IMR-90 (cell line): ENCODE data around the gene ACVRL1. TPM values are rescaled to one million over a fixed set of nuclear protein-coding genes. Genes with fewer than 3 reads are reported as not detected.

Experiments used
- ATAC-seq: fragments of 200-7000 bp; cut with Tn5 transposase; 2 replicates; pipeline ENCODE4 v1.9.1; 2020; ENCODE audit warnings: low read depth, mild to moderate bottlenecking, moderate library complexity
- BruUV-seq: library from RNA; stranded (reverse); fragments of 400-500 nt; replicated peaks from 2 replicates; lab custom pipeline; 2021; lab: Mats Ljungman, UMichigan
- CTCF ChIA-PET: fragments of 300-600 bp; formaldehyde crosslinking; extraction: SDS; loops from one replicate; lab custom pipeline; 2021; ENCODE audit warnings: antibody characterized with exemption; lab: Yijun Ruan, JAX
- POLR2A ChIA-PET: fragments of 300-600 bp; sonication (Branson Sonifier 250); formaldehyde crosslinking; loops from one replicate; lab custom pipeline; 2022; ENCODE audit warnings: antibody characterized with exemption; ENCODE audit not compliant: unreplicated experiment; lab: Charles Lee
- DNase-seq: peaks from one replicate; pipeline ENCODE4 v3.0.0; 2013
- H2AFZ ChIP-seq: replicated peaks from 2 replicates; pipeline ENCODE3; 2013; ENCODE audit warnings: low read length, mild to moderate bottlenecking; ENCODE audit not compliant: poor library complexity
- H2AK5ac ChIP-seq: 2 replicates; pipeline ENCODE4 v1.6.1; 2013; ENCODE audit warnings: low read depth, low read length, inconsistent platforms
- H2AK9ac ChIP-seq: replicated peaks from 2 replicates; pipeline ENCODE3; 2013; ENCODE audit warnings: mild to moderate bottlenecking, low read depth, low read length, moderate library complexity; ENCODE audit not compliant: poor library complexity
- H2BK120ac ChIP-seq: 2 replicates; pipeline ENCODE4 v1.6.1; 2013; ENCODE audit warnings: low read depth, low read length, inconsistent platforms
- H2BK15ac ChIP-seq: 3 replicates; pipeline ENCODE4 v1.6.1; 2013; ENCODE audit warnings: low read depth, low read length, inconsistent platforms
- H2BK20ac ChIP-seq: 2 replicates; pipeline ENCODE4 v1.6.1; 2013; ENCODE audit warnings: low read depth, mild to moderate bottlenecking, inconsistent platforms, low read length, moderate library complexity
- H2BK5ac ChIP-seq: 2 replicates; pipeline ENCODE4 v1.6.1; 2013; ENCODE audit warnings: mild to moderate bottlenecking, low read depth, low read length, inconsistent platforms; ENCODE audit not compliant: poor library complexity, severe bottlenecking
- H3K14ac ChIP-seq: replicated peaks from 2 replicates; pipeline ENCODE4 v1.6.1; 2013; ENCODE audit warnings: low read depth, low read length, inconsistent platforms
- H3K18ac ChIP-seq: 2 replicates; pipeline ENCODE4 v1.6.1; 2013; ENCODE audit warnings: low read depth, low read length, control low read depth
- H3K23ac ChIP-seq: 2 replicates; pipeline ENCODE4 v1.6.1; 2013; ENCODE audit warnings: low read depth, low read length, inconsistent platforms
- H3K27ac ChIP-seq: 2 replicates; pipeline ENCODE4 v1.5.1; 2013; ENCODE audit warnings: mild to moderate bottlenecking, control low read depth, low read length; ENCODE audit not compliant: insufficient read depth
- H3K27me3 ChIP-seq: 2 replicates; pipeline ENCODE4 v1.6.1; 2013; ENCODE audit warnings: low read length; ENCODE audit not compliant: control insufficient read depth, insufficient read depth
- H3K36me3 ChIP-seq: 2 replicates; pipeline ENCODE4 v1.6.1; 2013; ENCODE audit warnings: low read length, mixed read lengths; ENCODE audit not compliant: control insufficient read depth, insufficient read depth
- H3K4ac ChIP-seq: 2 replicates; pipeline ENCODE4 v1.6.1; 2013; ENCODE audit warnings: low read depth, low read length, inconsistent platforms
- H3K4me1 ChIP-seq: 2 replicates; pipeline ENCODE4 v1.6.1; 2013; ENCODE audit warnings: low read length, mixed read lengths; ENCODE audit not compliant: control insufficient read depth, insufficient read depth
- H3K4me2 ChIP-seq: 2 replicates; pipeline ENCODE4 v1.6.1; 2013; ENCODE audit warnings: low read depth, mild to moderate bottlenecking, control low read depth, low read length, moderate library complexity
- H3K4me3 ChIP-seq: 2 replicates; pipeline ENCODE4 v1.5.1; 2013; ENCODE audit warnings: low read depth, mild to moderate bottlenecking, control low read depth, low read length, moderate library complexity; ENCODE audit not compliant: insufficient read depth
- H3K56ac ChIP-seq: 2 replicates; pipeline ENCODE4 v1.6.1; 2013; ENCODE audit warnings: low read length, inconsistent platforms; ENCODE audit not compliant: insufficient read depth; ENCODE audit errors: extremely low read depth
- H3K79me1 ChIP-seq, 2 experiments: 2 replicates each; pipeline ENCODE4 v1.6.1; 2013; ENCODE audit warnings: low read length in 2 of 2, inconsistent platforms in 1 of 2, low read depth in 1 of 2
- H3K9ac ChIP-seq: 2 replicates; pipeline ENCODE4 v1.6.1; 2013; ENCODE audit warnings: low read depth, low read length, control low read depth
- H3K9me1 ChIP-seq: 2 replicates; pipeline ENCODE4 v1.6.1; 2013; ENCODE audit warnings: low read length, inconsistent platforms; ENCODE audit not compliant: insufficient read depth
- H3K9me3 ChIP-seq: 2 replicates; pipeline ENCODE4 v1.6.1; 2013; ENCODE audit warnings: low read length; ENCODE audit not compliant: control insufficient read depth, insufficient read depth
- H4K20me1 ChIP-seq: 2 replicates; pipeline ENCODE4 v1.6.1; 2013; ENCODE audit warnings: low read length, inconsistent platforms; ENCODE audit not compliant: insufficient read depth
- H4K5ac ChIP-seq: 2 replicates; pipeline ENCODE4 v1.6.1; 2013; ENCODE audit warnings: mild to moderate bottlenecking, low read depth, low read length, control low read depth
- H4K8ac ChIP-seq, 2 experiments: 2 replicates each; pipeline ENCODE4 v1.6.1; 2013; ENCODE audit warnings: low read depth in 2 of 2, low read length in 2 of 2, control low read depth in 1 of 2, inconsistent platforms in 1 of 2
- H4K91ac ChIP-seq: 2 replicates; pipeline ENCODE4 v1.6.1; 2013; ENCODE audit warnings: low read depth, low read length, inconsistent platforms; ENCODE audit not compliant: insufficient read depth
- BHLHE40 ChIP-seq: fragments of 150-350 bp; IDR thresholded peaks from 2 replicates; pipeline ENCODE4 v1.6.1; 2016; ENCODE audit warnings: mild to moderate bottlenecking, low read depth, low read length
- CHD1 ChIP-seq: IDR thresholded peaks from 2 replicates; pipeline ENCODE4 v1.6.1; 2012; ENCODE audit warnings: low read depth, low read length, improper control_type of control experiment
- FOS ChIP-seq: fragments of 150-350 bp; IDR thresholded peaks from 2 replicates; pipeline ENCODE4 v1.6.1; 2016; ENCODE audit warnings: low read depth, low read length
- NFE2L2 ChIP-seq: fragments of 150-350 bp; IDR thresholded peaks from 2 replicates; pipeline ENCODE4 v1.6.1; 2016; ENCODE audit warnings: low read depth, mild to moderate bottlenecking, low read length
- RAD21 ChIP-seq: IDR thresholded peaks from 2 replicates; pipeline ENCODE4 v1.6.1; 2012; ENCODE audit warnings: low read length, improper control_type of control experiment
- SMC3 ChIP-seq: fragments of 150-350 bp; IDR thresholded peaks from 2 replicates; pipeline ENCODE4 v1.6.1; 2016; ENCODE audit warnings: low read depth, mild to moderate bottlenecking, antibody characterized with exemption, low read length, moderate library complexity
- WGBS, 2 experiments: methylation state at CpG; one replicate each; pipeline versions ENCODE4 v1.1.5 to v1.1.7; 2013; ENCODE audit warnings: missing lambda C conversion rate in 2 of 2; ENCODE audit not compliant: insufficient read length in 1 of 2; ENCODE audit errors: extremely low coverage in 2 of 2; 5-methylcytosine and 5-hydroxymethylcytosine counted together
- dilution Hi-C: fragments of 300-500 bp; cut with HindIII; formaldehyde crosslinking; loops from one replicate; pipeline ENCODE4 v1.14.3; 2018; ENCODE audit warnings: low sequenced_read_pairs; ENCODE audit not compliant: unreplicated experiment
- in situ Hi-C: fragments of 300-500 bp; cut with MboI; formaldehyde crosslinking; loops from 3 replicates; pipeline ENCODE4 v1.14.3; 2019; ENCODE audit warnings: low sequenced_read_pairs, inconsistent platforms, mixed read lengths
- intact Hi-C: fragments of 100-400 bp; cut with micrococcal nuclease; formaldehyde crosslinking; loops from 2 replicates; pipeline ENCODE4 v1.10.0; 2022
- polyA plus RNA-seq, 3 experiments: library from polyadenylated mRNA; depleted of rRNA; stranded (reverse); fragments of >200 nt; gene quantifications; 2 replicates each; pipeline ENCODE4 v1.2.3, GENCODE V29; 2012; ENCODE audit warnings: low replicate concordance in 1 of 3
- total RNA-seq: library from RNA; depleted of rRNA; stranded (reverse); fragments of >200 nt; gene quantifications from 2 replicates; pipeline ENCODE4 v1.2.3, GENCODE V29; 2012
- TF ChIP-seq, protein P1 (sequence below): conservative IDR thresholded peaks from 2 replicates; pipeline ENCODE4 v1.5.1; 2012; ENCODE audit warnings: mild to moderate bottlenecking, low read depth, low read length, improper control_type of control experiment

Gene ACVRL1
- total and polyA plus RNA-seq, 2 of the 4 experiments (the other 2 are of a cell fraction): 6.4 to 7.5 TPM

DNA sequence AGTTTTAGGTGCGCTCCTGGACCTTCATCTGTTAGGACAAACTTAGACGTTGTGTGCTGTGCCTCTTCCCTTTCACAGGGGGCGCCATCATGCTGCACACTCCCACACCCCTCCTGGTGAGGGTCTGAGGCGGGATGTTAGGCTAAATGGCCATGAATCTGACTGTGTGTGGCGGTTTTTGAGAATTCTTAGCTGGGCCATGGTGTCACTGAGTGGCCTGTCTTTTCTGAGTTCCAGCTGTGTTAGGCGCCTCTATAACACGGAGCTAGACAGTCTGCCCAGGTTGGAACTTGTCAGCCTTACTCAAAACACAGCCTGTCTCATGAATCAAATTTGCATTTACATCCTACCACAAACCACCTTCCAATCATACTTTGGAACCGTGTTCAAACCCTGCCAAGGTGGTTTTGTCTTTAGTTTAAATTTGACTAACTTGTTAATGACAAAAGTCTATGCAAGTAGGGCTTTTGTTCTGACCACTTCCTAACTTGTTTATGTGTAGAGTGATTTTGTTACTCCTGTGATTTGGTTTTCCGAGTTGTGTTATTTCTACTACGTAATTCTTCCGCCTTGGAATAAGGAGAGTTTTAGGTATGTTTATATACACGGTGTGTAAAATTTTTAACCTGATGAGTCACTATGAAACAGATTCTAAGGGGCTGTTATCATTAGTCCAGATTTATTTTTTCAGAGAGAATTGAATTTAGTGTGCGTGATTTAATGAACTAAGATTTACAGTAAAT is 63.8 kb downstream of the ACVRL1 start:
- Histone ChIP-seq H3K27ac (peak overlapping the region; percentile 55), H4K8ac (peak overlapping the region; percentile 6 to 78; a peak in 3 of 4 replicates), H2BK120ac (peak overlapping the region; percentile 70; the same call in 1 of the 2 replicates), H4K5ac (peak overlapping the region; percentile 58), H2AK9ac (no peak overlapping the region), H3K18ac (peak overlapping the region; percentile 76), H3K9me3 (no peaks in the 10 kb centered on the region), H3K4me2 (peak overlapping the region; percentile 89), H2BK5ac (peak overlapping the region; percentile 84), H3K79me1 (peaks cover 34 to 87% of the 10 kb centered on the region in 2 experiments), H3K56ac (peak overlapping the region; percentile 1; the same call in 1 of the 2 replicates), H2AK5ac (peak overlapping the region; percentile 27; the same call in 1 of the 2 replicates), H3K9ac (no peak overlapping the region), H3K36me3 (peaks cover 8% of the 10 kb centered on the region), H3K4me1 (peaks cover 35% of the 10 kb centered on the region), H3K14ac (peak overlapping the region; percentile 82), H3K23ac (peak overlapping the region; percentile 65; the same call in 1 of the 2 replicates), H4K91ac (peak overlapping the region; percentile 71; the same call in 1 of the 2 replicates), H4K20me1 (peaks cover 15% of the 10 kb centered on the region), H3K9me1 (peaks cover 35% of the 10 kb centered on the region), H2AFZ (peak overlapping the region; percentile 15), H3K4me3 (peak overlapping the region; percentile 7; the same call in 1 of the 2 replicates), H2BK20ac (peak overlapping the region; percentile 47; the same call in 1 of the 2 replicates), H3K4ac (peak overlapping the region; percentile 80), H3K27me3 (no peaks in the 10 kb centered on the region), H2BK15ac (peak overlapping the region; percentile 4; the same call in 1 of the 3 replicates)
- intact Hi-C loops (no loop called here), in situ Hi-C loops (no loop called here), dilution Hi-C loops (loop anchor here (25.0 kb wide), 1 partner anchor 109 kb away; no protein-coding TSS in a partner anchor)
- POLR2A ChIA-PET: no interaction called here
- CTCF ChIA-PET: interaction anchor here (0.6 to 2.6 kb wide), 8 partner anchors 9 to 77 kb away, joined by 3 to 16 read pairs (median 4); no protein-coding TSS in a partner anchor
- WGBS, 2 experiments: no CpG with 5 or more reads among the region's 13 CpGs
- ATAC-seq: peak; percentile 46
- peak; percentile 80 for DNase-seq
- no TSS peak for BruUV-seq
- TF ChIP-seq SMC3 (peak; percentile 39), CHD1 (no peak), NFE2L2 (no peak), RAD21 (peak; percentile 43), FOS (peak; percentile 31; the same call in 1 of the 2 replicates), BHLHE40 (no peak)
- TF ChIP-seq, protein P1, sequence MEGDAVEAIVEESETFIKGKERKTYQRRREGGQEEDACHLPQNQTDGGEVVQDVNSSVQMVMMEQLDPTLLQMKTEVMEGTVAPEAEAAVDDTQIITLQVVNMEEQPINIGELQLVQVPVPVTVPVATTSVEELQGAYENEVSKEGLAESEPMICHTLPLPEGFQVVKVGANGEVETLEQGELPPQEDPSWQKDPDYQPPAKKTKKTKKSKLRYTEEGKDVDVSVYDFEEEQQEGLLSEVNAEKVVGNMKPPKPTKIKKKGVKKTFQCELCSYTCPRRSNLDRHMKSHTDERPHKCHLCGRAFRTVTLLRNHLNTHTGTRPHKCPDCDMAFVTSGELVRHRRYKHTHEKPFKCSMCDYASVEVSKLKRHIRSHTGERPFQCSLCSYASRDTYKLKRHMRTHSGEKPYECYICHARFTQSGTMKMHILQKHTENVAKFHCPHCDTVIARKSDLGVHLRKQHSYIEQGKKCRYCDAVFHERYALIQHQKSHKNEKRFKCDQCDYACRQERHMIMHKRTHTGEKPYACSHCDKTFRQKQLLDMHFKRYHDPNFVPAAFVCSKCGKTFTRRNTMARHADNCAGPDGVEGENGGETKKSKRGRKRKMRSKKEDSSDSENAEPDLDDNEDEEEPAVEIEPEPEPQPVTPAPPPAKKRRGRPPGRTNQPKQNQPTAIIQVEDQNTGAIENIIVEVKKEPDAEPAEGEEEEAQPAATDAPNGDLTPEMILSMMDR: peak; percentile 62
